CD4-positive, alpha-beta T cell treated with Interleukin-15 for 4 hours (primary cell): ENCODE results near the gene LAMB4.

Experiments used
- DNase-seq: peaks from one replicate; pipeline ENCODE4 v3.0.0-alpha.2; 2020; ENCODE audit warnings: low spot score

The LAMB4 gene

DNA sequence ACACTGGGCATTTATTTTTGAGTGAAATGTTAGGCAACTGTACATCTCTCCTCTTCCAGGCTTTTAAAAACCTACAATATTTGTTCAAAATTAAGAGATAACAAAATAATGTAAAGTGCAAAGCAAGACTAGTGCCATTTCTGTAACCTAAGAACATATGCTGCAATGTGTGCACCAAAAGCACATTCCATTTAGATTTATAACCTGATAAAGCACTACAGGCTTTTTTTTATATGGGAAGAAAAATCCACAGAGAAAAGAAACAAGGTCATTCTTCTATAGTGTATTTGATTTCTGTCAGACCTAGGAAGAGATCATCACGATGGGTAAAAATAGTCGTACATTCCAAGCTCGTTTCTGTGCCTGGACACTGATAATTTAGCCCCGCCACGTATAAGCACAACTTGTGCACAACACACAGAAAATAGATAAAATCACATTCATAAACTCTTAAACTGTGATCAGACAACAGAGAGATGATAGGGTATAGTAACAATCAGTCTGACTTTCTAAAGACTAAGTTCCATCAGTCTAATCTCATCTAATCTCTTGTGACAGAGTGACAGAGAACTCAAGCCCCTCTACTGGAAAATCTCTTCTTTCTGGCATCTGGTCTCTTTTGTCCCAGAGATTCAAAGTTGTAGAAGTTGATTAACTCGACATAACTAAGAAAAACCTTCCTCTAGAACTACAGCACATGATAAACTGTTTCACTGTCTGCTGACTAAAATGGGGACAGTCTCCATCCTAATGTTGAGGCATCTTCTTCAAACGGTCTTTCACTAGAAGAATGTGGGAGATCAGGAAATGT lies 133.9 kb downstream of the LAMB4 start:
- no peak for DNase-seq

DNA sequence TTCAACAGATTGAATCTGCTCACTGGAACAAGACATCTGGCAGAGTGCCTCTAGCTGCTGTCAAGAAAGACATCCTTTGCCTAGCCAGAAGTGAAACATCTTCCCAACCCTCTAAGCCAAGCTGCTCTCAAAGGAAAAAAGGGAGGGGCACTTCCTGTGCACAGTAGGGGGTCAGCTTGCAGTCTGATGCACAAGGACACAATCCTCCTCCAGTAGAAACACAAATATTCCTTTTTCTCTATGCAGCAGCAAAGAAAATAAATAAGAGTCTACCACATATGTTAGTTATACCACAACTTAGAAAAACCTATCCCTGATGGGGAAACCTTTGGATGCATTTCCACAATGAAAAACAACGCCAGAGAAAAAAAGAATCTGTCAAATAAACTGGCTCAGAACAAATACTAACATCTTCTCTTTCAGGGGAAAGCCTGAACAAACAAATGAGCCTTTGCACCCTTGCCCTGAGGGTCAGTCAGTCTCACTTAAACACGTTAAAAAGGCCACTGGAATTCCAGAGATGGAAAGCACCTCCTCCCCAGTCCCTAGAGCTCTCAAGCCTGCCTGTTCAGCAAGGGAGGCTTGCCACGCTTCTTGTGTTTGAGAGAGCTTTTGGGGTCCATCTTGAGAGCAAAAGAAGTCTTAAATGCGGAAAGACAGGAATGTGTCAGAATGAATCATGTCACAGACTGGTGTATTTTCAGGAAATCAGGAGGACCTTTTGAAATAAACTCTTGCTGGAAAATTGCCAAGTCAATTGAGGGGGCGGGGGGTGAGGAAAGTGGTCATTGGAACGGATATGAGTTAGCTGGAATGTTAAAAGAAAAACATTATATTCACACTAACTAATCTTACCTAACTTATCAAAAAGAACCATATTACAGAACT lies 134.7 kb downstream of the LAMB4 start:
- no peak for DNase-seq

DNA sequence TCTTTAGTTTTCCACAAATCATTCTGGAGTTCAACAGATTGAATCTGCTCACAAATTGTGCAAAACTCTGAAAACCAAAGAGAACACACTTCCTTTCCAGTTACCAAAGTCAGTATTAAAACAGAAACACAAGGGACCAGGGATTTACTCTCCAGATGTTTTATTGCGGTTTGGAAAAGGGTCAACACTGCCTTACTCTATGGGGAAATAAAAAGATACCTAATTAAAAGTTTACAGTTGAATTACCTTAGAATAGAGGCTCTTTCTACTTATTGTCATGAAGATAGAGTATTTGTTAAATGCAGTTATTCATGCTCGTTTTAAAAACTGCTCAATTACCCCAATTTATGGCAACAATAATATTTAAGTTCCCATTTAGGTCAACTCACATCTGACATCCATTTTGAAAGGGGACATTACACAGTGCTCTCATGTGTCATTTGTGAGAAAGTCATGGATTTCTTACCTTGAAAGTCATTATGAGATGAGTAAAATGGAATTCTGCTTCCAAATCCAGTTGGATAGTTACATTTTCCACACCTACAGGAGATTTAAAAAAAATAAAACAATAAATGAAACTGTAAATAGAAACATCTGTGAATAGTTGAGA lies 135.6 kb downstream of the LAMB4 start:
- DNase-seq = no peak

DNA sequence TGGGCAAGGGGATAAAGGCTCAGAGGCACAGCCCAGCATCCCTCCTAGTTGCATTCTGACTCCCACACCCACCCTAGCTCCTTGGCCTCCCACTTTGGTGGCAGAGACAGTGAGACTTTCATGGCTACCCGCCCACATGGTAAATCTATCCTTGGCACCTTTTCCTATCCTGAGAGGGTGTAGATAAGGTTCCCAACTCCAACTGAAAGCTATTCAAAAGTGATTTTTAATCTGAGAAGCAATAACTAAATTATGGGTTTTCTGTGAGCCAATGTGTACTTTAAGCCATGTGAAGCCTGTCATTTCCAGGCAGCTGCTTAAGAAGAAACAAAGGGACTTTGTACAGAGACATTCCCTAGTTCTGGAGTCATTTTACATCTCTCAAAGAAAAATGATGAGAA lies 136.3 kb downstream of the LAMB4 start:
- DNase-seq = no peak

DNA sequence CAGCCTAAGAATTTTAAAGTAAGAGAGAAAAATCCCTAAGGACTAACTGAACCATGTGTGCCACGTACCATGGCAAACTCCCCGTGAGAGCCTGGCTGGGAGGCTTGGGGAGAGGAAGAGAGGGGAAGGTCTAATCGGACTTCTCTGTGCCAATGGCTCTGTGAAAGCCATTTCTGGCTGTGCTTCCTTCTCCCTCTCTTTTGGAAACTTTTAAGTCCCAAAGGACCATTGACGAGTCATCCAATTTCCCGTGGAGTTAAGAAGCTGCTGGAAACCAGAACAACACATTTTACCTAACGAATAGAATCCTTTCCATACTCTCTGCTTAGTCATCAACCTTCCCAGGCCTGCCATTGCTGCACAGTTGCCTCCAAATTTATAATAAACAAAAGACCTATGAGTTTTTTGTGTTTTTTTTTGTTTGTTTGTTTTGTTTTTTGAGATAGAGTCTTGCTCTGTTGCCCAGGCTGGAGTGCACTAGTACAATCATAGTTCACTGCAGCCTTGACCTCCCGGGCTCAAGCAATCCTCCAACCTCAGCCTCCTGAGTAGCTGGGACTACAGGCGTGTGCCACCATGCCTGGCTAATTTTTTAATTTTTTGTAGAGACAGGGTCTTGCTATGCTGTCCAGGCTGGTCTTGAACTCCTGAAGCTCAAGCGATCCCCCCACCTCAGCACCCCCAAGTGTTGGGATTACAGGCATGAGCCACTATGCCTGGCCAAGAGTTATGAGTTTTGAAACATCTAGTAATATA lies 140.4 kb downstream of the LAMB4 start:
- no peak for DNase-seq

DNA sequence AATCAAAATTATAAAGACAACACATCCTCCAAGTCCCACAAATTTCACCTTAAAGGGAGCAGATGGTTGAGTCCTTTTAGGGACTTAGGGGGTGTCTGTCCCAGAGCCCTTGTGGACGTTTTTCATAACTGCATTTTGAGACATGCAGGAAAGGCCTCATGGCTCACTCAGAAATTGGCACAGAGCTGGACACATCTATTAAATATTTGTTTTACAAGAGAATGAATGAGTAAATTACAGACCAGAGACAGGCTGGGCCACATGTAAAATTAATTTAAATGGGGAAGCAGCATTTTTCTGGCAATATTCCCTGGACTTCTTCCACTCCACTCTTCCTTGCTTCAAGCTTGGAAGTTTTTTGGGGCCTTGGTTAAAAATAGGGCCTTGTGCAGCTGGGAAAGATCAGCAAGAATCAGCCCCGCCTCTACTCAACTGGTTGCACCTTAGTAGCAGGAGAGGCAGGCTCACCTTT lies 147.2 kb downstream of the LAMB4 start:
- no peak for DNase-seq

DNA sequence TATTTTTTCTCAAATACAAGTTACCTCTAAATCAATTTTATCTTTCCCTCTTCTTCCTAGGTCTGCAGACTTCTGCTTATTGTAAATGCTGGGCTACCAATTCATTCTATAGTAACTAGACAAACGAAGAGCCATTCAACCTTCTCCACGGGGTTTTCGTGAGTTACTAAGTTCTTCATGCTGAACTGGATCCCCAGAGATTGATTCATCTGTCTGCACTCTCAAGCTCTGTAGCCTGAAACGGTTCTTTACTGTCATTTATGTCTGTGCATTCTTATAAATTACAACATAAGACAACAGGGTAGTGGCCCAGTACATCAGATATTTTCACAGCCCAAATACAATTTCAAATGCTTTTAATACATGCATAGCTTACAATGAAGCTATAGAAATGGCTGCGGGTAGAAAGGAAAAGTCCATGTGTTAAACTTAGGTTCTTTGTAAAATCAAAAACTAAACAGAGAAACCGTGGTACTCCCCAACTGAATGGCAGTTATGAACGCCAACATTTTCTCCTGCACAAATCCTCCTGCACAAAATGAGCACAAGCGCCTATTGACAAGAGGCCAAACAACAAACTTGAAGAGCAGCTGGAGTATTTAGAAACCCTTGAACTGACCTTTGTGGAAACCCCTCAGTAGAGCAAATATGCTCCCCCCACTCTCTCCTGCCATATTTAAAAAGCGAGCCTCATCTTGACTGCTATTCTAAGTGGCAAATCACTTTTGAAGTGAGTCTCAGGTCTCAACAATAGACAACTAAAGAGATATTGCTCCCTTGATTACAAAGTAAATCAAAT lies 147.9 kb downstream of the LAMB4 start:
- DNase-seq = no peak

DNA sequence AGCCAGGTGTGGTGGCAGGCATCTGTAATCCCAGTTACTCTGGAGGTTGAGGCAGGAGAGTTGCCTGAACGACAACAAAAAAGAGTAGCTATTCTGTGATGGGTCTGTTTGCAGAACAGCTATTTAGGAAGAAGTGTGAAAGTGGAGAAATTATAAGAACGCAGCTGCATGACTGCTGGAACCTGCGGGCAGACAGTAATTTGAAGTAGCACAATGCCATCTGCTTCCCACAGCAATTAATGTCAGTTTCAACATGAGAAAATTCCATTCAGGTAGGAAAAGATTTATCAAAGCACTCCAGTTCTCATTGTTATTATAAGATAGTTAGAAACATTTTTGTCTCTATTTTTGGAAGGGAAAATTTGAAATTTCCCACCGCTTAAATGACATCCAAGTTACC lies 148.7 kb downstream of the LAMB4 start:
- DNase-seq = no peak

DNA sequence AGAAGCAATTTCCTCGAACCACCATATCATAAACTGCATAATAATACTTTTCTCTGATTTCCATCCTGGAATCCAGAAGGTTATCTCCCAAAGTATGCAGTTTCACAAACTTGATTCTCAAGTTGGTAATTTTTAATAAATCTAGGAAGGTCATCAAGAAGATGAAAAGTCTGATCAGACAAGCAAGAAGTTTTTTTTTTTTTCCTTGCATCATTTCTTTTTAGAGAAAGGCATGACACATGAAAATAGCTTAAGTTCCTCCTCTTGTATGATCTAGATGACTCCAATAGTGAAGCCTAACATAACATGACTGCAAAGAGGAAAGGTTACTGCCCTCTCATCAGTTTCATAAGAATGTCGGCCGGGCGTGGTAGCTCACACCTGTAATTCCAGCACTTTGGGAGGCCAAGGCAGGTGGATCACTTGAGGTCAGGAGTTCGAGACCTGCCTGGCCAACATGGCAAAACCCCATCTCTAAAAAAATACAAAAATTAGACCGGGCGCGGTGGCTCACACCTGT lies 149.4 kb downstream of the LAMB4 start:
- DNase-seq = no peak

DNA sequence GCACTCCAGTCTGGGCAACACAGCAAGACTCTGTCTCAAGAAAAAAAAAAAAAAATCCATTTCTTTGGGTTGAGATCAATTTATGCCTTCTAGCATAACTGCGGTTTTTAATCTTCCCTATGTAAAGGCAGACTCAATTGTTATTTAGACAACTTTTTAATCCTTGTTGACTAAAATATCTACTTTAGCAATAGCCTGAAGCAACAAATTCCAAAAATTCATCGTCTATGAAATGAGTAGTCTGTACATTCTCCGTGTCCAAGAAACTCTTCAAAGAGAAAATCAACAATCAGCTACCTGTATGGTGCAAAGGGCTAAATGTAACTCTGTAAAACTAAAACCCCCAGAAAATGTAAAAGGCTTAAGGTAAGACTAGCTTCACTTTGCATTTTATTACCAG lies 150.0 kb downstream of the LAMB4 start:
- DNase-seq = no peak

DNA sequence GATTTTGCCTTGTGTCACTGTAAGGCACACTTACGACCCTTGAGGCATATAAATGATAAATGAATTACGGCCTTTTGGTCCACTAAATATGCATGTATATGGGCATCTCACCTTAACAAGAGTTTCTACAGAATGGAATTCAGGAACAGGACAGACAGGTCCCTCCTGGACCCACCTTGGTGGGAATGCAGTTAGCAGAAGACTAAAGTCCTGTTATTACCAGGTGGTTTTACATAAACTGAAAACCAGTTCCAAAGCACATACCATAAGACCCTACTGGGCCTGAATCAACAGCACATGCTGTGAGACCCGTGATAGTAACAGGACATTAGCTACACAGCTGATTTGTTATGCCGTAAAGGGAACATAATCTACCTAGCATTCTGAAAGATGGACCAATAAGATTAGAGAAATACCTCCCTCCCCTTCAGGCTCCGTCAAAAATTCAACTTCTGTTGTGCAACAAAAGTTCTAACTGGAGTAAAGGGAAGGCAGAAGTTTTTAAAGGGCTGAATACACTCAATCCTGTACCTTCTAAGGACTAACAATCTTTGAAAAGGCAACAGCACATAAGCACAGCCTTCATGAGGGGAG lies 151.2 kb downstream of the LAMB4 start:
- no peak for DNase-seq

DNA sequence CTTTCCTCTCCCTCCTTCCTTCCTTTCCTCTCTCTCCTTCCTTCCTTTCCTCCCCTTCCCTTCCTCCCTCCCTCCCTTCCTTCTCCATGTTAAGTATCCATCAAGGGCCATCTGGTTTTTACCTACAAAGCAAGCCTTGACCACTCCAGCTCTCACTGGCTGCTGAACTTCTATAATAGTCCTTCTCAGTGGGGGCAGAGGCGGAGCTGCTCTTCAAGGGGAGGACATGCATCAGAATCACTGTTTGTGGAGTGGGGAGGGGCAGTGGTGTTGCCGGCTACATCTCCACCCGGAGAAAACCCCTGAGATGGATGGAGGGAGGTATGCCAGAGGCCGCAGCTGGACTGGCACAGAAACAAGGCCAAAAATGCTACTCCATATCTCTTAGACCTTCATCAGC lies 153.1 kb downstream of the LAMB4 start:
- no peak for DNase-seq

DNA sequence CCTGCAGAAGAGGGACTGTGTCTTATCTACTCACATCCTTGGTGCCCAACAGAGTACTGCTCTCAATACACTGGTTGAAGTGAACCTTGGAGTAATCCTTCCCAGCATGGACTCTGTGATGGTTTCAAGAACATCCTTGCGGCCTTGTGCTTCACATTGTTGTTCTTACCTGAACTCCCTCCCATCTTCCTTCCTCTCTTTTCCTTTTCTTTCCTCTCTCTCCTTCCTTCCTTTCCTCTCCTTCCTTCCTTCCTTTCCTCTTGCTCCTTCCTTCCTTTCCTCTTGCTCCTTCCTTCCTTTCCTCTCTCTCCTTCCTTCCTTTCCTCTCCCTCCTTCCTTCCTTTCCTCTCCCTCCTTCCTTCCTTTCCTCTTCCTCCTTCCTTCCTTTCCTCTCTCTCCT lies 153.5 kb downstream of the LAMB4 start:
- no peak for DNase-seq

DNA sequence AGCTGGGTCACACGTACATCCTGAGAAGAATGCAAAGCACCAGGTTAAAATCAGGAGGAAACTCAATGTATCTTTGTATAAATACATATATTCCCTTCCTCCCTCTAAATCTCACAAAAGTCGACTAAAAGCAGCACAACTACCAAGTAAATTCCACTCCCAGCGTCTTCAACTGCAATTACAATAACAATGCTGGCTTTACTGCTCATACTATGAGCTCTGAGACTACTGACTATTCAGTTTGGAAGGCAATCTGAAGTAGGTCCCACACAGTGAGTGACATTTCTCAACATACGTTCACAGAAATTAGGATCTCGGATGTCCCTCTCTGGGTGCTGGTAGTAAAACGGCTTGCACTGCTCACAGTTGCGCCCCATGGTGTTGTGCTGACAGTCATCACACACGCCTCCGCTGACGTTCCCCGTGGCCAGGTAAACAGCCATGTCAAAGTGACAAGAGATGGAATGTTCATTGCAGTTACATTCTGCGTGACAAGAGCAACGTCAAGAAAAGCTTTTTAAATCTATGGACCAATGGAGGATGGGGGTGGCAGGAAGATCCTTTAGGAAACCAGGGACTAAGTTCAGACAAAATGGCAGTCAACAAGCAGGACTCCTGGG lies 154.7 kb downstream of the LAMB4 start:
- DNase-seq = no peak

DNA sequence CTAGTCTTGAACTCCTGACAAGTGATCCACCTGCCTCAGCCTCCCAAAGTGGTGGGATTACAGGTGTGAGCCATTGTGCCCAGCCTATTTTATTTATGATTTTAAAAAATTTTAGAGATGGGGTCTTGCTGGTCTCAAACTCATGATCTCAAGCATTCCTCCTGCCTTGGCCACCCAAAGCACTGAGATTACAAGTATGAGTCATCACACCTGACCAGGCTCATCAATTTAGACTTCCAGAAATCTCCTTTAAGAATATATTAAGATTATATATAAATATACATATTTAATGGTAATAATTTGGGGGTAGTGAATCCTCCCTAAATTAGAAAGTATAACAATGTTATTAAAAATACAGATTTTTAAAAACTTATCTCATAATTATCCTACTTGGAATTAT lies 156.3 kb downstream of the LAMB4 start:
- DNase-seq = no peak
